ENCODE measurements around the gene ARHGAP31.

ARHGAP31 gene

DNA sequence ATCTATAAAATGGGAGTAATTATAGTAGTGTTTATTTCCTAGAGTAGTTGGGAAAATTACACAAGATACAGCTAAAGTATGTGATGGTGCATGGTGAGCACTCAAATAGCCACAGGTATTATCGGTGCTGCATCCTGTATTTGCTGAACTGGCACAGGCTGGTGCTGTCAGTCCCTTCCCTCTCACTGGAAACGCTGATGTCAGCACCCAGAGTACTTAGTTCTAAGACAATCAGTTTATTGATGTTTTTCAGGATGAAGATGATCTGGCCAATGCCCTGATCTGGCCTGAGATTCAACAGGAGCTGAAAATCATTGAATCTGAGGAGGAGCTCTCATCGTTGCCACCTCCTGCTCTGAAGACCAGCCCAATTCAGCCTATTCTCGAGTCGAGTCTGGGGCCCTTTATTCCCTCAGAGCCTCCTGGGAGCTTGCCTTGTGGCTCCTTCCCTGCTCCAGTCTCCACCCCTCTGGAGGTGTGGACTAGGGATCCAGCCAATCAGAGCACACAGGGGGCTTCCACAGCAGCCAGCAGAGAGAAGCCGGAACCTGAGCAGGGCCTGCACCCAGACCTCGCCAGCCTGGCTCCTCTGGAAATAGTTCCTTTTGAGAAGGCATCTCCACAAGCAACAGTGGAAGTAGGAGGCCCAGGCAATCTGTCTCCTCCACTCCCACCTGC is 119.6 kb downstream of the ARHGAP31 start:
- H3K9me3 ChIP-seq = no peaks in the 10 kb centered on the region
- no peak overlapping the region for H3K27ac ChIP-seq
- no peak for TF ChIP-seq CTCF (IDR thresholded peaks at IDR 0.05)
- H3K4me1 ChIP-seq (ENCODE audit: control insufficient read depth in 1 of 2, insufficient read depth in 1 of 2, low read depth in 1 of 2, low read length in 1 of 2) = no peaks in the 10 kb centered on the region
- H3K27me3 ChIP-seq = no peaks in the 10 kb centered on the region
- no peak overlapping the region for H3K4me3 ChIP-seq (ENCODE audit: low read depth in 1 of 2, low read length in 1 of 2)
- H3K36me3 ChIP-seq = no peaks in the 10 kb centered on the region

DNA sequence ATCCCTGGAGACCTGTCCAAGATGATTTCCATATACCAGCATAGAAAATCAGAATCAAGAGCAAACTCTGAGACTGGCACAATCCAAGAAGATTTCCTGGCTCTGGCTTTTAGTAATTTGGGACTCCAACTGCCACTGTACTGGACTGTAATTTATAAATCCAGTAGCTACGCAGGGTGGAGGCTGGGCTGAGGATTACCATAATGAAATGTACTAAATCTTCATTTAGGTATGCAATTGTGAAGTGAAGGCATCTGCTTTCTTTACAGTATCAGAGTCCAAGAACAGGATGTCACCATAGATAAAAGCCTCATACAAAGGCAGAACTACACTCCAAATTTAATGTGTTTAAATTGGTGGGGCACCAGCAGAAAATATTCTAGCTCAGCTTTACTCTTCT is 122.7 kb downstream of the ARHGAP31 start:
- Histone ChIP-seq H3K27me3 (no peaks in the 10 kb centered on the region), H3K9me3 (no peaks in the 10 kb centered on the region), H3K4me3 (ENCODE audit: low read depth in 1 of 2, low read length in 1 of 2) (no peak overlapping the region), H3K27ac (no peak overlapping the region), H3K4me1 (ENCODE audit: control insufficient read depth in 1 of 2, insufficient read depth in 1 of 2, low read depth in 1 of 2, low read length in 1 of 2) (no peaks in the 10 kb centered on the region), H3K36me3 (no peaks in the 10 kb centered on the region)
- no peak for TF ChIP-seq CTCF (IDR thresholded peaks at IDR 0.05)

GRCh38 chr3:119417771-119418512 is 123.8 kb downstream of the ARHGAP31 start:
- Histone ChIP-seq H3K36me3 (no peaks in the 10 kb centered on the region), H3K27me3 (no peaks in the 10 kb centered on the region), H3K4me1 (ENCODE audit: control insufficient read depth in 1 of 2, insufficient read depth in 1 of 2, low read depth in 1 of 2, low read length in 1 of 2) (no peaks in the 10 kb centered on the region), H3K9me3 (no peaks in the 10 kb centered on the region), H3K27ac (no peak overlapping the region), H3K4me3 (ENCODE audit: low read depth in 1 of 2, low read length in 1 of 2) (no peak overlapping the region)
- TF ChIP-seq CTCF (IDR thresholded peaks at IDR 0.05) = no peak

DNA sequence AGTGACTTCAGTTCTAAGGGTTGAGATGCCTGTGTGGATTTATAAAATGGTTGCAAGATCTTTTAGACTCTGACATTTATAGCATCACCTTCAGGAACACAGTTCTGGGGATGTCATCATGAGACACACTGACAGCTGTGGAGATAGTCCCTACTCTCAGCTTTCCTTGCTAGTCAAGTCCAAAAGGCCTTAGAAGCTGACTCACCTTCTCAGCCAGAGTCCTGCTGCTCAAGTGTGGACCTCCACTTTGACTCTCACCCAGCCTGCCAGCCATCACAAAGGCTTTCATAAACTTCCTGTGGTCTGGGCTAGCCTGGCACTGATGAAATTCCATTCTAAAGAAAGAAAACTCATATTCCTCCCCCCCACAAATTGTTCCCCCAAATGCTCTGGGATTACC is 124.5 kb downstream of the ARHGAP31 start:
- no peak overlapping the region for H3K27ac ChIP-seq

GRCh38 chr3:119420196-119420595 is 126.0 kb downstream of the ARHGAP31 start:
- no peak overlapping the region for H3K4me3 ChIP-seq (ENCODE audit: low read depth in 1 of 2, low read length in 1 of 2)
- no peak for TF ChIP-seq CTCF (IDR thresholded peaks at IDR 0.05)
- H3K9me3 ChIP-seq = no peaks in the 10 kb centered on the region
- no peaks in the 10 kb centered on the region for H3K27me3 ChIP-seq
- H3K27ac ChIP-seq = no peak overlapping the region
- H3K36me3 ChIP-seq = no peaks in the 10 kb centered on the region
- no peaks in the 10 kb centered on the region for H3K4me1 ChIP-seq (ENCODE audit: control insufficient read depth in 1 of 2, insufficient read depth in 1 of 2, low read depth in 1 of 2, low read length in 1 of 2)

More for the DNA sequence above, 124.5 kb downstream of the ARHGAP31 start:
- no peaks in the 10 kb centered on the region for H3K27me3 ChIP-seq
- no peaks in the 10 kb centered on the region for H3K4me1 ChIP-seq (ENCODE audit: control insufficient read depth in 1 of 2, insufficient read depth in 1 of 2, low read depth in 1 of 2, low read length in 1 of 2)
- H3K36me3 ChIP-seq = no peaks in the 10 kb centered on the region
- H3K9me3 ChIP-seq = no peaks in the 10 kb centered on the region
- no peak overlapping the region for H3K4me3 ChIP-seq (ENCODE audit: low read depth in 1 of 2, low read length in 1 of 2)
- no peak for TF ChIP-seq CTCF (IDR thresholded peaks at IDR 0.05)
